Trophoblast cell (in vitro differentiated cells and primary cell): Measurements from ENCODE around the gene L3MBTL3.

ENCODE experiments used
- DNase-seq, 2 donors: peaks; one replicate each; pipeline ENCODE4 v3.0.0-alpha.2; 2016
- H2AFZ ChIP-seq: 2 replicates; pipeline ENCODE4 v1.6.1; 2013; ENCODE audit warnings: low read length, moderate library complexity, mild to moderate bottlenecking; ENCODE audit not compliant: insufficient read depth, poor library complexity
- H2AK5ac ChIP-seq: 2 replicates; pipeline ENCODE4 v1.6.1; 2013; ENCODE audit warnings: mild to moderate bottlenecking, low read length
- H2BK120ac ChIP-seq: 2 replicates; pipeline ENCODE4 v1.6.1; 2013; ENCODE audit warnings: low read length, mild to moderate bottlenecking, moderate library complexity; ENCODE audit not compliant: insufficient read depth, poor library complexity
- H2BK12ac ChIP-seq: 2 replicates; pipeline ENCODE4 v1.6.1; 2013; ENCODE audit warnings: mild to moderate bottlenecking, low read length, moderate library complexity
- H2BK5ac ChIP-seq: 2 replicates; pipeline ENCODE4 v1.6.1; 2013; ENCODE audit warnings: low read length, low read depth, moderate library complexity, mild to moderate bottlenecking; ENCODE audit not compliant: poor library complexity
- H3K14ac ChIP-seq: 2 replicates; pipeline ENCODE4 v1.6.1; 2013; ENCODE audit warnings: mild to moderate bottlenecking, low read length
- H3K18ac ChIP-seq: 2 replicates; pipeline ENCODE4 v1.6.1; 2013; ENCODE audit warnings: mild to moderate bottlenecking, low read length
- H3K23ac ChIP-seq: 2 replicates; pipeline ENCODE4 v1.6.1; 2013; ENCODE audit warnings: low read length
- H3K27ac ChIP-seq: 2 replicates; pipeline ENCODE4 v1.5.1; 2013; ENCODE audit warnings: low read depth, mild to moderate bottlenecking, inconsistent platforms, low read length, moderate library complexity
- H3K27me3 ChIP-seq: 2 replicates; pipeline ENCODE4 v1.6.1; 2013; ENCODE audit warnings: inconsistent platforms, mild to moderate bottlenecking, low read length, moderate library complexity; ENCODE audit not compliant: insufficient read depth
- H3K36me3 ChIP-seq, 2 experiments: 1 replicate in 1 of 2; 2 replicates in 1 of 2; pipeline ENCODE4 v1.6.1; 2013; ENCODE audit warnings: low read length in 2 of 2, mild to moderate bottlenecking in 2 of 2, moderate library complexity in 1 of 2; ENCODE audit not compliant: insufficient read depth in 2 of 2, control insufficient read depth in 1 of 2
- H3K4ac ChIP-seq: 2 replicates; pipeline ENCODE4 v1.6.1; 2013; ENCODE audit warnings: low read depth, mild to moderate bottlenecking, low read length, moderate library complexity
- H3K4me1 ChIP-seq, 2 experiments: 1 replicate in 1 of 2; 2 replicates in 1 of 2; pipeline ENCODE4 v1.6.1; 2013; ENCODE audit warnings: low read length in 2 of 2, mild to moderate bottlenecking in 2 of 2, moderate library complexity in 1 of 2; ENCODE audit not compliant: insufficient read depth in 2 of 2, control insufficient read depth in 1 of 2
- H3K4me2 ChIP-seq: 2 replicates; pipeline ENCODE4 v1.6.1; 2013; ENCODE audit warnings: inconsistent platforms, mild to moderate bottlenecking, low read length, moderate library complexity
- H3K4me3 ChIP-seq: 2 replicates; pipeline ENCODE4 v1.5.1; 2013; ENCODE audit warnings: mild to moderate bottlenecking, low read depth, low read length, inconsistent platforms
- H3K79me1 ChIP-seq: one replicate; pipeline ENCODE4 v1.6.1; 2013; ENCODE audit warnings: low read length
- H3K79me2 ChIP-seq: 2 replicates; pipeline ENCODE4 v1.6.1; 2013; ENCODE audit warnings: low read length, mild to moderate bottlenecking; ENCODE audit not compliant: control insufficient read depth, insufficient read depth, poor library complexity
- H3K9ac ChIP-seq: 2 replicates; pipeline ENCODE4 v1.6.1; 2013; ENCODE audit warnings: mild to moderate bottlenecking, low read length
- H3K9me3 ChIP-seq: 2 replicates; pipeline ENCODE4 v1.6.1; 2013; ENCODE audit warnings: low read depth, mild to moderate bottlenecking, control low read depth, inconsistent platforms, low read length; ENCODE audit not compliant: insufficient read depth
- H4K12ac ChIP-seq: 2 replicates; pipeline ENCODE4 v1.6.1; 2013; ENCODE audit warnings: low read depth, mild to moderate bottlenecking, low read length, moderate library complexity
- H4K8ac ChIP-seq: 2 replicates; pipeline ENCODE4 v1.6.1; 2013; ENCODE audit warnings: low read depth, mild to moderate bottlenecking, low read length, moderate library complexity
- H4K91ac ChIP-seq: one replicate; pipeline ENCODE4 v1.6.1; 2013; ENCODE audit warnings: low read depth, mild to moderate bottlenecking, low read length, moderate library complexity
- WGBS: extraction: QIAGEN DNeasy Blood & Tissue Kit; methylation state at CpG from one replicate; pipeline ENCODE4 v1.1.7; 2013; ENCODE audit warnings: missing lambda C conversion rate; ENCODE audit not compliant: insufficient read length, insufficient coverage; ENCODE audit errors: extremely low coverage; 5-methylcytosine and 5-hydroxymethylcytosine counted together

L3MBTL3 gene

DNA sequence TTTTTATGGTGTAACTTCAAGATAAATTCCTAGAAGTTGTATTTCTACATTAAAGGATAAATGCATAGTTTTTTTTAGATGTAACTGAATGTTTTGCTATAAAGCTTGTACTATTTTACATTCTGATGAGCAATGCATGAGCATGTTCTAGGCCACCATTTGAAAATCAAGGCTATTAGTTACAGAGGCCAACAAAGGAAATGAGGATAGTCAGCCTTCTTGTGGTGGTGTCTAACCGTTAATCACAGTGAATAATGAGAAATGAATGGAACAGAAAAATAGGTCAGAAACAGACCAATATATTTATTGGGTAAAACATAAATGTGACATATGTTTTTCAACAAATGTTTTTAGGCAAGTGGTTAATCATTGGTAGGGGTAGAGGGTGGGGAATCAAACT lies 37.6 kb upstream of the L3MBTL3 start:
- no peak for DNase-seq
- Histone ChIP-seq H3K4me2 (no peak overlapping the region), H3K9me3 (peaks cover 2% of the 10 kb centered on the region), H2BK120ac (no peak overlapping the region), H3K23ac (no peak overlapping the region), H4K12ac (no peak overlapping the region), H2BK5ac (no peak overlapping the region), H3K27ac (no peak overlapping the region), H3K4ac (no peak overlapping the region), H2AFZ (no peak overlapping the region), H3K14ac (no peak overlapping the region), H4K8ac (no peak overlapping the region), H4K91ac (no peak overlapping the region), H3K36me3 (no peaks in the 10 kb centered on the region), H3K79me1 (no peaks in the 10 kb centered on the region), H3K79me2 (no peaks in the 10 kb centered on the region), H2AK5ac (no peak overlapping the region), H3K9ac (no peak overlapping the region), H3K4me3 (no peak overlapping the region), H2BK12ac (no peak overlapping the region), H3K4me1 (no peaks in the 10 kb centered on the region), H3K18ac (no peak overlapping the region), H3K27me3 (no peaks in the 10 kb centered on the region)
- no CpG with 5 or more reads among the region's 1 CpG for WGBS

DNA sequence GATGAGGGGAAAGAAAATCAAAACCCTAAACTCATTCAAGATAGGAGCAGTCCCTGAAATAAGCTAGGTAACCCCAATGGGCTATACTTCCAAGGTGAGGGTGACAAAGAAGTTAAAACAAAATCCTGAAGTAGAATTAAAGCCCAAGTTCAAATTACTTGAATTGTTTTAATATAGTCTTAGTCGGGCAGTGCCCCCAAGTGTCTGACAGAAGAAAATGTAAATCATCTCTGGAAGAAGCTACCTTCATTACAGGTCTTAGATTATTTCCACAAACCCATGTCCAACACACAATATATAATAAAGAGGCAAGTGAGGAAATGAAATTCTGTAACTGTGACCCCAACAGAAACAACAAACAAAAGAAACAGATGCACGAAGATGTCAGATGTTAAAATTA lies 36.8 kb upstream of the L3MBTL3 start:
- no peak overlapping the region for H4K91ac ChIP-seq
- no peaks in the 10 kb centered on the region for H3K4me1 ChIP-seq

DNA sequence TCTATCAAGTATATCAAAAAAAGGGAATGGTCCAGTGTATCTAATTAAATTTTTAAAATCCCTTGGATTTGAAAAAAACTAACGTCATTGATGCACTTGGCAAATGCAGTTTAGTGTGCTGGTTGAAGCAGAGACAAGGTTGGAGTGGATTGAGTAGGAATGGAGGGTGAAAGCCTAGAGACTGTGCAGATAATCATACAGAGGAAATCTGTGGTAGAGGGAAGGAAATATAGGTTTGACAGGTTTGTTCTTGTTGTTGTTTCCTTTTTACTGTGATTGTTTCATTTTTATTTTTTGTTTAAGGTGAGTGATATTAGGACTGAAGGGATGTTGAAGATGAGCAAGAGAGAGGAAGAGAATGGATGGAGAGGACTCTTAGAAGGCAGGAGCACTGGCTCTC lies 29.0 kb upstream of the L3MBTL3 start:
- no peak for DNase-seq
- H4K8ac ChIP-seq, result no peak overlapping the region
- no CpG with 5 or more reads among the region's 1 CpG for WGBS
- H3K4ac ChIP-seq, result no peak overlapping the region
- no peak overlapping the region for H3K18ac ChIP-seq
- no peaks in the 10 kb centered on the region for H3K4me1 ChIP-seq
- no peak overlapping the region for H3K23ac ChIP-seq
- H2AK5ac ChIP-seq, result no peak overlapping the region
- no peak overlapping the region for H3K9ac ChIP-seq
- no peaks in the 10 kb centered on the region for H3K36me3 ChIP-seq
- H2BK120ac ChIP-seq, result no peak overlapping the region
- no peak overlapping the region for H4K91ac ChIP-seq
- H3K79me2 ChIP-seq, result no peaks in the 10 kb centered on the region
- H3K27me3 ChIP-seq, result no peaks in the 10 kb centered on the region
- no peak overlapping the region for H3K4me3 ChIP-seq
- H3K9me3 ChIP-seq, result no peaks in the 10 kb centered on the region
- H4K12ac ChIP-seq, result no peak overlapping the region
- no peaks in the 10 kb centered on the region for H3K79me1 ChIP-seq
- H3K14ac ChIP-seq, result no peak overlapping the region
- no peak overlapping the region for H2BK5ac ChIP-seq
- no peak overlapping the region for H3K4me2 ChIP-seq
- no peak overlapping the region for H2AFZ ChIP-seq
- no peak overlapping the region for H2BK12ac ChIP-seq
- no peak overlapping the region for H3K27ac ChIP-seq

More for the DNA sequence above, 36.8 kb upstream of the L3MBTL3 start:
- Histone ChIP-seq H3K27me3 (no peaks in the 10 kb centered on the region), H3K36me3 (no peaks in the 10 kb centered on the region), H3K79me2 (no peaks in the 10 kb centered on the region), H2BK120ac (no peak overlapping the region), H4K12ac (no peak overlapping the region), H2BK12ac (no peak overlapping the region), H3K9me3 (no peaks in the 10 kb centered on the region), H3K27ac (no peak overlapping the region), H3K23ac (no peak overlapping the region), H3K79me1 (no peaks in the 10 kb centered on the region), H3K4me2 (no peak overlapping the region), H3K14ac (no peak overlapping the region), H3K4ac (no peak overlapping the region), H2AK5ac (no peak overlapping the region), H3K9ac (no peak overlapping the region), H3K4me3 (no peak overlapping the region), H2AFZ (no peak overlapping the region), H2BK5ac (no peak overlapping the region), H4K8ac (no peak overlapping the region), H3K18ac (no peak overlapping the region)
- DNase-seq, result peak in 1 of 2 donors; percentile 8
- no CpG with 5 or more reads among the region's 2 CpGs for WGBS

DNA sequence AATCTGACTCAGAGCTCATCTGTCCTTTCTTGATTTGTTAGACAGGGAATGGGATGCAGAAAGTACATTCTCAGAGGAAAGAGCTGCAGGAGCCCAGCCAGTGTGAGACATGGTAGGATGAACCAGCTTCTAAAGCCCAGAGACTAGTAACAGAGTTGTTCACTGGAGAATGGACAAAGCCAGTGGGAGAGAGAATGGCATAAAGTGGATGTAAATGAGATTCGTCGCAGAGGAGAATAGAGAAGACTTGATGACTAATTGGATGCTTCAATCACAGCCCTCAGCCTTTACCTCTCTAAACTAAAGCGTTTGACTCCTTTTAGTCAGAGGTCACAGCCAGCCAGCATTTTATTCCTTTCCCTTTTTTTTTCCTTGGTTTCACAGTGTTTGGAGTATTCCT lies 25.5 kb upstream of the L3MBTL3 start:
- H3K9me3 ChIP-seq, result no peaks in the 10 kb centered on the region
- H3K4ac ChIP-seq, result no peak overlapping the region
- no peak overlapping the region for H3K18ac ChIP-seq
- H3K27me3 ChIP-seq, result no peaks in the 10 kb centered on the region
- H2BK5ac ChIP-seq, result no peak overlapping the region
- H2AFZ ChIP-seq, result no peak overlapping the region
- H3K27ac ChIP-seq, result no peak overlapping the region
- H2BK12ac ChIP-seq, result no peak overlapping the region
- no peaks in the 10 kb centered on the region for H3K36me3 ChIP-seq
- no peak overlapping the region for H2AK5ac ChIP-seq
- no peaks in the 10 kb centered on the region for H3K79me2 ChIP-seq
- no peak overlapping the region for H3K23ac ChIP-seq
- DNase-seq, result no peak
- H3K4me3 ChIP-seq, result no peak overlapping the region
- no peak overlapping the region for H3K9ac ChIP-seq
- no peak overlapping the region for H4K91ac ChIP-seq
- no peak overlapping the region for H3K14ac ChIP-seq
- no peak overlapping the region for H2BK120ac ChIP-seq
- H4K12ac ChIP-seq, result no peak overlapping the region
- H3K4me2 ChIP-seq, result no peak overlapping the region
- H3K79me1 ChIP-seq, result no peaks in the 10 kb centered on the region
- WGBS, result no CpG with 5 or more reads among the region's 3 CpGs
- H3K4me1 ChIP-seq, result peaks cover 0 to 4% of the 10 kb centered on the region in 2 experiments
- no peak overlapping the region for H4K8ac ChIP-seq
